H1 (cell line): ENCODE results near the gene ZPBP. TPM values are rescaled to one million over a fixed set of nuclear protein-coding genes. Genes with fewer than 3 reads are reported as not detected.

Source experiments
- CTCF ChIA-PET: fragments of 300-600 bp; sonication (Branson Sonifier 250); formaldehyde crosslinking; loops from one replicate; lab custom pipeline; 2021; ENCODE audit not compliant: partially characterized antibody; lab: Charles Lee
- POLR2A ChIA-PET: fragments of 300-600 bp; sonication (Branson Sonifier 250); formaldehyde crosslinking; loops from one replicate; lab custom pipeline; 2021; ENCODE audit warnings: inconsistent platforms; ENCODE audit not compliant: partially characterized antibody; lab: Charles Lee
- DNase-seq, 2 experiments: peaks; one replicate each; pipeline versions ENCODE4 v3.0.0 to v3.0.0-alpha.2; 2010 to 2022; ENCODE audit warnings: low spot score in 2 of 2, low read depth in 1 of 2, mixed read lengths in 1 of 2
- FAIRE-seq: peaks from 2 replicates; lab custom pipeline; 2011; peaks lifted over from hg19 to GRCh38; lab: Jason Lieb, UNC
- H2AFZ ChIP-seq: 2 replicates; pipeline ENCODE4 v1.8.1; 2012; ENCODE audit warnings: low read length, inconsistent platforms
- H2AK5ac ChIP-seq: 2 replicates; pipeline ENCODE4 v1.6.1; 2013; ENCODE audit warnings: low read depth, low read length
- H2BK120ac ChIP-seq: replicated peaks from 2 replicates; pipeline ENCODE3; 2013; ENCODE audit warnings: low read depth, low read length, inconsistent platforms
- H2BK12ac ChIP-seq: 2 replicates; pipeline ENCODE4 v1.6.1; 2013; ENCODE audit warnings: low read depth, low read length
- H2BK15ac ChIP-seq: 2 replicates; pipeline ENCODE4 v1.6.1; 2013; ENCODE audit warnings: low read length
- H2BK20ac ChIP-seq: 2 replicates; pipeline ENCODE4 v1.6.1; 2013; ENCODE audit warnings: low read length
- H2BK5ac ChIP-seq: 2 replicates; pipeline ENCODE4 v1.6.1; 2013; ENCODE audit warnings: low read depth, low read length
- H3K14ac ChIP-seq: 2 replicates; pipeline ENCODE4 v1.6.1; 2013; ENCODE audit warnings: inconsistent platforms; ENCODE audit not compliant: insufficient read length
- H3K18ac ChIP-seq: 2 replicates; pipeline ENCODE4 v1.6.1; 2013; ENCODE audit warnings: low read length; ENCODE audit errors: extremely low read depth
- H3K23ac ChIP-seq: 2 replicates; pipeline ENCODE4 v1.6.1; 2013; ENCODE audit warnings: inconsistent platforms; ENCODE audit not compliant: insufficient read length
- H3K23me2 ChIP-seq: 2 replicates; pipeline ENCODE4 v1.6.1; 2013; ENCODE audit warnings: low read depth, low read length
- H3K27ac ChIP-seq: 2 replicates; pipeline ENCODE4 v1.6.1; 2011; ENCODE audit warnings: low read depth, low read length, inconsistent platforms
- H3K27me3 ChIP-seq, 4 experiments: replicated peaks in 1 of 4; 1 replicate in 1 of 4; 2 replicates in 3 of 4; pipeline versions ENCODE4 v1.6.1 to v1.8.1; 2011 to 2013; ENCODE audit warnings: low read length in 3 of 4, mild to moderate bottlenecking in 3 of 4, inconsistent platforms in 2 of 4, mixed read lengths in 2 of 4, moderate library complexity in 1 of 4; ENCODE audit not compliant: control insufficient read depth in 3 of 4, insufficient read depth in 3 of 4; ENCODE audit errors: extremely low read depth in 1 of 4
- H3K36me3 ChIP-seq, 4 experiments: 2 replicates each; pipeline versions ENCODE4 v1.6.1 to v1.8.1; 2011 to 2013; ENCODE audit warnings: mild to moderate bottlenecking in 4 of 4, low read length in 3 of 4, moderate library complexity in 2 of 4, control low read depth in 1 of 4, inconsistent platforms in 1 of 4; ENCODE audit not compliant: insufficient read depth in 4 of 4, control insufficient read depth in 2 of 4
- H3K4ac ChIP-seq: replicated peaks from 2 replicates; pipeline ENCODE3; 2013; ENCODE audit warnings: low read length, low read depth, mixed read lengths, inconsistent platforms; ENCODE audit not compliant: insufficient read length
- H3K4me1 ChIP-seq, 4 experiments: replicated peaks in 1 of 4; 1 replicate in 1 of 4; 2 replicates in 3 of 4; pipeline versions ENCODE4 v1.6.1 to v1.8.1; 2011 to 2013; ENCODE audit warnings: low read length in 3 of 4, inconsistent platforms in 2 of 4, mixed read lengths in 1 of 4; ENCODE audit not compliant: insufficient read depth in 4 of 4, control insufficient read depth in 3 of 4
- H3K4me2 ChIP-seq, 2 experiments: 2 replicates each; pipeline versions ENCODE4 v1.6.1 to v1.8.1; 2011 to 2013; ENCODE audit warnings: low read depth in 2 of 2, low read length in 2 of 2, control low read depth in 1 of 2, inconsistent platforms in 1 of 2, mild to moderate bottlenecking in 1 of 2; ENCODE audit not compliant: insufficient read depth in 1 of 2
- H3K4me3 ChIP-seq, 4 experiments: fragments of 200-600, 300-600 bp in 1 of 4; sonication (generic), shearing (Covaris generic), sonication (Bioruptor Twin) in 1 of 4; 2 replicates each; pipeline versions ENCODE4 v1.5.1 to v1.8.1; 2011 to 2016; ENCODE audit warnings: low read length in 4 of 4, low read depth in 3 of 4, control low read depth in 2 of 4, inconsistent platforms in 2 of 4, mild to moderate bottlenecking in 2 of 4, mixed read lengths in 1 of 4, moderate library complexity in 1 of 4; ENCODE audit not compliant: insufficient read depth in 2 of 4; ENCODE audit errors: extremely low read depth in 1 of 4
- H3K56ac ChIP-seq: replicated peaks from 2 replicates; pipeline ENCODE3; 2013; ENCODE audit warnings: low read depth, mild to moderate bottlenecking, mixed read lengths, low read length, inconsistent platforms; ENCODE audit not compliant: insufficient read length
- H3K79me1 ChIP-seq: 2 replicates; pipeline ENCODE4 v1.6.1; 2013; ENCODE audit warnings: low read depth, low read length, control low read depth
- H3K79me2 ChIP-seq, 2 experiments: 2 replicates each; pipeline versions ENCODE4 v1.6.1 to v1.8.1; 2012 to 2013; ENCODE audit warnings: low read length in 2 of 2, mild to moderate bottlenecking in 2 of 2, inconsistent platforms in 1 of 2; ENCODE audit not compliant: insufficient read depth in 2 of 2, control insufficient read depth in 1 of 2
- H3K9ac ChIP-seq, 4 experiments: replicated peaks in 1 of 4; 1 replicate in 1 of 4; 2 replicates in 3 of 4; pipeline versions ENCODE4 v1.6.1 to v1.8.1; 2011 to 2013; ENCODE audit warnings: low read depth in 3 of 4, low read length in 3 of 4, control low read depth in 2 of 4, mild to moderate bottlenecking in 2 of 4, moderate library complexity in 2 of 4, inconsistent platforms in 1 of 4; ENCODE audit errors: extremely low read depth in 1 of 4
- H3K9me3 ChIP-seq, 2 experiments: 2 replicates each; pipeline versions ENCODE4 v1.6.1 to v1.8.1; 2012 to 2013; ENCODE audit warnings: mild to moderate bottlenecking in 2 of 2, moderate library complexity in 2 of 2, control low read depth in 1 of 2, inconsistent platforms in 1 of 2, low read depth in 1 of 2, low read length in 1 of 2, mixed read lengths in 1 of 2; ENCODE audit not compliant: insufficient read depth in 2 of 2
- H4K20me1 ChIP-seq, 2 experiments: replicated peaks in 1 of 2; 2 replicates each; pipeline versions ENCODE3 to v1.8.1; 2011 to 2013; ENCODE audit warnings: inconsistent platforms in 2 of 2, low read length in 2 of 2, mild to moderate bottlenecking in 1 of 2; ENCODE audit not compliant: insufficient read depth in 2 of 2, control insufficient read depth in 1 of 2
- H4K5ac ChIP-seq: 2 replicates; pipeline ENCODE4 v1.6.1; 2013; ENCODE audit warnings: low read length, low read depth, mixed read lengths, inconsistent platforms; ENCODE audit not compliant: insufficient read length
- H4K8ac ChIP-seq: 2 replicates; pipeline ENCODE4 v1.8.0; 2013; ENCODE audit warnings: mild to moderate bottlenecking, moderate library complexity, low read length, inconsistent platforms; ENCODE audit not compliant: insufficient read depth; ENCODE audit errors: extremely low read depth
- H4K91ac ChIP-seq: replicated peaks from 2 replicates; pipeline ENCODE3; 2013; ENCODE audit warnings: low read length, mixed read lengths, inconsistent platforms; ENCODE audit not compliant: insufficient read length
- CBX8 ChIP-seq: fragments of 300-800, 300-1000 bp; sonication (generic); IDR thresholded peaks from 2 replicates; pipeline ENCODE4 v1.7.1; 2016; ENCODE audit warnings: low read depth, low read length, borderline replicate concordance
- CHD1 ChIP-seq: IDR thresholded peaks from 2 replicates; pipeline ENCODE4 v1.6.1; 2012; ENCODE audit warnings: low read depth, low read length, improper control_type of control experiment
- CREB1 ChIP-seq: IDR thresholded peaks from 2 replicates; pipeline ENCODE4 v1.6.1; 2012; ENCODE audit warnings: inconsistent platforms
- EP300 ChIP-seq, 2 experiments: IDR thresholded peaks; 1 replicate in 1 of 2; 2 replicates in 1 of 2; pipeline ENCODE4 v1.6.1; 2011 to 2012; ENCODE audit warnings: low read depth in 2 of 2, low read length in 2 of 2, mild to moderate bottlenecking in 2 of 2, borderline replicate concordance in 1 of 2, inconsistent platforms in 1 of 2, moderate library complexity in 1 of 2
- EZH2 ChIP-seq: fragments of 200-600 bp; sonication (generic); IDR thresholded peaks from 2 replicates; pipeline ENCODE4 v1.7.1; 2012; ENCODE audit warnings: low read depth, mild to moderate bottlenecking, moderate library complexity, low read length, inconsistent platforms; ENCODE audit not compliant: severe bottlenecking
- HDAC6 ChIP-seq: IDR thresholded peaks from one replicate; pipeline ENCODE4 v1.7.1; 2012; ENCODE audit warnings: low read depth, mild to moderate bottlenecking, inconsistent platforms, low read length, moderate library complexity
- MAX ChIP-seq: IDR thresholded peaks from 2 replicates; pipeline ENCODE4 v1.6.1; 2012; ENCODE audit warnings: inconsistent platforms
- POU5F1 ChIP-seq: IDR thresholded peaks from 2 replicates; pipeline ENCODE4 v1.6.1; 2011; ENCODE audit warnings: low read depth, mild to moderate bottlenecking, low read length, moderate library complexity
- RAD21 ChIP-seq, 2 experiments: IDR thresholded peaks in 1 of 2; conservative IDR thresholded peaks in 1 of 2; 2 replicates each; pipeline ENCODE4 v1.6.1; 2011; ENCODE audit warnings: low read depth in 2 of 2, low read length in 2 of 2, improper control_type of control experiment in 1 of 2, inconsistent platforms in 1 of 2, mild to moderate bottlenecking in 1 of 2, moderate library complexity in 1 of 2
- RXRA ChIP-seq: IDR thresholded peaks from 2 replicates; pipeline ENCODE4 v1.6.1; 2011; ENCODE audit warnings: low read depth, mild to moderate bottlenecking, low read length, moderate library complexity; ENCODE audit not compliant: insufficient read depth
- SIN3A ChIP-seq, 2 experiments: IDR thresholded peaks in 1 of 2; conservative IDR thresholded peaks in 1 of 2; 2 replicates each; pipeline ENCODE4 v1.6.1; 2011 to 2012; ENCODE audit warnings: low read length in 2 of 2, improper control_type of control experiment in 1 of 2, low read depth in 1 of 2, mild to moderate bottlenecking in 1 of 2
- SP4 ChIP-seq: IDR thresholded peaks from 2 replicates; pipeline ENCODE4 v1.6.1; 2012; ENCODE audit warnings: low read length, inconsistent platforms
- TAF1 ChIP-seq: IDR thresholded peaks from 2 replicates; pipeline ENCODE4 v1.6.1; 2011; ENCODE audit warnings: mild to moderate bottlenecking, low read depth, low read length
- YY1 ChIP-seq: IDR thresholded peaks from 2 replicates; pipeline ENCODE4 v1.6.1; 2011; ENCODE audit warnings: low read depth, mild to moderate bottlenecking, low read length
- WGBS, 2 experiments: shearing (Covaris generic) in 1 of 2; methylation state at CpG; one replicate each; pipeline versions ENCODE4 v1.1.6 to v1.1.7; 2013 to 2015; ENCODE audit warnings: low lambda C conversion rate in 2 of 2, mixed read lengths in 2 of 2, inconsistent platforms in 1 of 2, low coverage in 1 of 2, missing lambda C conversion rate in 1 of 2; ENCODE audit not compliant: insufficient replicate concordance in 2 of 2, insufficient coverage in 1 of 2, insufficient read length in 1 of 2; ENCODE audit errors: extremely low coverage in 1 of 2, missing lambda C conversion rate in 1 of 2; 5-methylcytosine and 5-hydroxymethylcytosine counted together
- polyA plus RNA-seq, 7 experiments: library from polyadenylated mRNA; depleted of rRNA in 3 of 7; stranded (reverse) in 5 of 7; unstranded in 2 of 7; fragments of >200 nt in 5 of 7; fragments of 200-250 nt in 2 of 7; gene quantifications; 1 replicate in 5 of 7; 2 replicates in 1 of 7; 4 replicates in 1 of 7; pipeline versions ENCODE4 v1.2.1 to v1.2.3, GENCODE V29; 2011 to 2013; ENCODE audit warnings: missing spikeins in 2 of 7, mixed read lengths in 2 of 7
- total RNA-seq: library from RNA; stranded (reverse); fragmentation: NEBNext Ultra II Directional; extraction: Animal tissue kit (Norgen Biotek cat#: 25700); gene quantifications from 2 replicates; pipeline ENCODE4 v1.2.1, GENCODE V29; 2021

Gene ZPBP
- total and polyA plus RNA-seq, 2 of the 8 experiments (the other 6 are each of a cell fraction or from before 2014, with no cell fraction given): not detected

GRCh38 chr7:50062951-50063350 lies 30.1 kb downstream of the ZPBP start:
- CTCF ChIA-PET: interaction anchor here (0.6 kb wide), 1 partner anchor 57 kb away, joined by 3 read pairs; no protein-coding TSS in a partner anchor
- POLR2A ChIA-PET: no interaction called here
- TF ChIP-seq CHD1 (no peak), MAX (no peak), POU5F1 (no peak), CBX8 (no peak), YY1 (no peak), HDAC6 (no peak), CREB1 (no peak), RAD21 (IDR thresholded peaks at IDR 0.05 in 1 of 2, conservative IDR thresholded peaks at IDR 0.05 in 1 of 2; ENCODE audit: low read depth in 2 of 2, low read length in 2 of 2) (no peak), EP300 (IDR thresholded peaks at IDR 0.05; ENCODE audit: borderline replicate concordance in 1 of 2, low read depth in 2 of 2, low read length in 2 of 2) (no peak), EZH2 (no peak), SP4 (no peak), SIN3A (conservative IDR thresholded peaks at IDR 0.05 in 1 of 2, IDR thresholded peaks at IDR 0.05 in 1 of 2; ENCODE audit: low read depth in 1 of 2, low read length in 2 of 2) (no peak), TAF1 (no peak), RXRA (no peak)

More at GRCh38 chr7:50062951-50063350, 30.1 kb downstream of the ZPBP start:
- H2BK5ac ChIP-seq: no peak overlapping the region
- H3K36me3 ChIP-seq: no peaks in the 10 kb centered on the region
- no peaks in the 10 kb centered on the region for H3K27me3 ChIP-seq
- H2BK120ac ChIP-seq: no peak overlapping the region
- no peak overlapping the region for H4K5ac ChIP-seq
- no peak overlapping the region for H2BK15ac ChIP-seq
- no peak overlapping the region for H4K91ac ChIP-seq
- FAIRE-seq (no peak), DNase-seq (no peak)
- no peak overlapping the region for H3K56ac ChIP-seq
- H3K4me2 ChIP-seq: no peak overlapping the region
- H2BK20ac ChIP-seq: no peak overlapping the region
- H3K9me3 ChIP-seq: peaks cover 0 to 15% of the 10 kb centered on the region in 2 experiments; a peak in 1 of 4 replicates
- H3K23me2 ChIP-seq: no peaks in the 10 kb centered on the region
- no peak overlapping the region for H3K4ac ChIP-seq
- no peaks in the 10 kb centered on the region for H4K20me1 ChIP-seq
- no peak overlapping the region for H3K18ac ChIP-seq
- no peaks in the 10 kb centered on the region for H3K79me1 ChIP-seq
- no peak overlapping the region for H3K9ac ChIP-seq
- H3K23ac ChIP-seq: no peak overlapping the region
- no peak overlapping the region for H3K27ac ChIP-seq
- H2BK12ac ChIP-seq: no peak overlapping the region
- H4K8ac ChIP-seq: no peak overlapping the region
- H3K4me3 ChIP-seq: no peak overlapping the region
- H2AFZ ChIP-seq: no peak overlapping the region
- H3K4me1 ChIP-seq: 0 out of 7 replicates have a peak, but pooled peaks cover 0 to 2% (median 0%) of the 10 kb centered on the region in 4 experiments
- no peaks in the 10 kb centered on the region for H3K79me2 ChIP-seq
- H3K14ac ChIP-seq: no peak overlapping the region
- H2AK5ac ChIP-seq: no peak overlapping the region
- WGBS, 2 experiments: 100% methylated on average over 2 of the region's 2 CpGs; no CpG with 5 or more reads in 1 of the 2 experiments
